K562 treated with DMSO at 1 percent for 48 hours (cell line): ENCODE measurements around the gene NXN. TPM values are rescaled to one million over a fixed set of nuclear protein-coding genes. Genes with fewer than 3 reads are reported as not detected.

Source experiments
- total RNA-seq: library from RNA; unstranded; fragments of 300-600 nt; gene quantifications from 2 replicates; pipeline ENCODE4 v1.2.3, GENCODE V29; 2022; ENCODE audit warnings: low replicate concordance; ENCODE audit errors: extremely low read depth

Gene NXN
- not detected in 2 replicates for total RNA-seq

GRCh38 chr17:979539-980405 lies at the start of gene NXN:
TSS of gene NXN (minus strand) at chr17:979776.

DNA sequence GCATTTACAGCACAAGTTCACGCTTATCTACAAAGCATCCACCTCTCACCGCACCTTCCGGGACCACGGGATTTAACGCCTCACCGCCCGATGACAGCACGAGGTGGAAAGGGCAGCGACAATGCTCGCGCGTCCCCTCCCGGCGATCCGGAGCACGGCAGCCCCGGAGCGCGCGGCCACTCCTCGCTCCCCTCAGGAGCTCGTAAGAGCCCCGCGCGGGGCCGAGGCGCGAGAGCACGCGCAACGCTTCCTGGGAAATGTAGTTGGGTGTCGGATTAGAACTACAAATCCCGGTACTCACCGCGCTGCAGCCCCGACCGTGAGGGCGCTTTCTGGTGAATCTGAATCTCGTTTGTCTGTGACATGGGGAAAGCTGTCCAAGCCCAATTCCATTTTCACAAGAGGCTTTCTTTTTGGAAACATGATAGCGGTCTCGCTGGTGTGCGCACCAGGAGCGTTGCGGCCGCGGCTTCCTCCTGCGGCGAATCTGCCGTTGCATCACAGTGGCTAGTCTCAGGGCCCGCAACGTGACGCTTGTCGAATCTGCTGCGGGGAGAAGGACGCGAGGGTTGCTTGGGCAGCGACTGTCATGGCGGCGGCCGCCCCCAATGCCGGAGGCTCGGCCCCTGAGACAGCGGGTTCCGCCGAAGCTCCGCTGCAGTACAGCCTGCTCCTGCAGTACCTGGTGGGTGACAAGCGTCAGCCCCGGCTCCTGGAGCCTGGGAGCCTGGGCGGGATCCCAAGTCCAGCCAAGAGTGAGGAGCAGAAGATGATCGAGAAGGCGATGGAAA lies 17.2 kb upstream of the NXN start, which contains the start of gene TIMM22:
TSS of gene TIMM22 (plus strand) at position 576 of the 791 bp plus-strand sequence. CDS start at position 590, 14 bp downstream.

GRCh38 chr17:781805-782731 lies 197.5 kb downstream of the NXN start, which contains the start of the genes GLOD4 and MRM3:
TSS of gene GLOD4 (minus strand) at chr17:782280. CDS start at chr17:782255, 25 bp downstream.
TSS of gene MRM3 (plus strand) at chr17:782353. CDS start at chr17:782379, 26 bp downstream.

GRCh38 chr17:752002-752619 lies 227.5 kb downstream of the NXN start, which contains the start of gene GEMIN4:
TSS of gene GEMIN4 (minus strand) at chr17:752264. CDS start at chr17:752142, 122 bp downstream.

Other genes starting within 250 kb of the NXN start
- gene TLCD3A, start 247.2 kb downstream of the NXN start, total RNA-seq: not detected in 2 replicates
- not detected in 2 replicates for gene GEMIN4, start 227.5 kb downstream of the NXN start, total RNA-seq
- not detected in 2 replicates for gene GLOD4, start 197.5 kb downstream of the NXN start, total RNA-seq
- gene MRM3, start 197.4 kb downstream of the NXN start, total RNA-seq: not detected in 2 replicates
- gene TIMM22, start 17.4 kb upstream of the NXN start, total RNA-seq: not detected in 2 replicates
- not detected in 2 replicates for gene ABR, start 200.2 kb upstream of the NXN start, total RNA-seq